ENCODE measurements around the gene SNCA.

DNA sequence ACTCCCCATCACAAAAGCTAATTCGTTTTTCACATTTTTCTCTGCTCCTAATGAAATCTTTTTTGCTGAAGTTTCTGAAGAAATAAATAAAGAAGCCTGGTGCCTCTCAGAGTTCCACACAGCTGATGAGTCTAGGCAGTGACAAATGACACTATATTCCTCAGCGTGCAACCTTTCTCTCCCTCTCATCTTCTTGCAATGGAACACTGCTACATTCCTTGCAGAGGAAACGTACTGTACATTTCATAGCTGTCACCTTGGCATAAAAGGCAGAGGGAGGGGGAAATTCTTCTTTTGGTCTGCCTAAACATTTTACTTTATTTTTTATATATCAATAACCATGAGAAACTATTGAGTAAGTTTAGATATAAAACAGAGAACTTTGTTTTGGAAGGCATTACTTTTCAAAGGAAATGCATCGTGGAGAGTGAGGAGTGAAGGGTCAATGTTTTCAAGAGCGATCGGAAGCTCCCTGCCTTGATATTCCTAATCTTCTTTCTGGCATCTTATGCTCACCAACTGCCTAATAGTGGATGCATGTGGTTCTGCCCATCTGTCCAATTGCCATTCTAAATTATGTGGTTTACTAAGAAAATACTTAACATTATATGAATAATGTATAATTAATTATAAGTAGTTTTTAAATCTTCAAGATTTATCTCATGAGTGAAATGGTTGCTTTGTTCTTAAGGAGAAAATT is 29.4 kb downstream of the SNCA start:
- TF ChIP-seq, protein P1, sequence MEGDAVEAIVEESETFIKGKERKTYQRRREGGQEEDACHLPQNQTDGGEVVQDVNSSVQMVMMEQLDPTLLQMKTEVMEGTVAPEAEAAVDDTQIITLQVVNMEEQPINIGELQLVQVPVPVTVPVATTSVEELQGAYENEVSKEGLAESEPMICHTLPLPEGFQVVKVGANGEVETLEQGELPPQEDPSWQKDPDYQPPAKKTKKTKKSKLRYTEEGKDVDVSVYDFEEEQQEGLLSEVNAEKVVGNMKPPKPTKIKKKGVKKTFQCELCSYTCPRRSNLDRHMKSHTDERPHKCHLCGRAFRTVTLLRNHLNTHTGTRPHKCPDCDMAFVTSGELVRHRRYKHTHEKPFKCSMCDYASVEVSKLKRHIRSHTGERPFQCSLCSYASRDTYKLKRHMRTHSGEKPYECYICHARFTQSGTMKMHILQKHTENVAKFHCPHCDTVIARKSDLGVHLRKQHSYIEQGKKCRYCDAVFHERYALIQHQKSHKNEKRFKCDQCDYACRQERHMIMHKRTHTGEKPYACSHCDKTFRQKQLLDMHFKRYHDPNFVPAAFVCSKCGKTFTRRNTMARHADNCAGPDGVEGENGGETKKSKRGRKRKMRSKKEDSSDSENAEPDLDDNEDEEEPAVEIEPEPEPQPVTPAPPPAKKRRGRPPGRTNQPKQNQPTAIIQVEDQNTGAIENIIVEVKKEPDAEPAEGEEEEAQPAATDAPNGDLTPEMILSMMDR (IDR thresholded peaks at IDR 0.05) = no peak
- no peak for TF ChIP-seq POLR2A (IDR thresholded peaks at IDR 0.05)
- no peak for TF ChIP-seq POLR2AphosphoS5 (IDR thresholded peaks at IDR 0.05)
